B cell (primary cell): ENCODE results near the gene WTIP. TPM values are rescaled to one million over a fixed set of nuclear protein-coding genes. Genes with fewer than 3 reads are reported as not detected.

Experiments
- ATAC-seq: fragments of 200-7000 bp; cut with Tn5 transposase; one replicate; pipeline ENCODE4 v1.10.0; 2021; ENCODE audit warnings: low read depth, mild to moderate bottlenecking, moderate number of reproducible peaks, moderate library complexity
- CTCF ChIA-PET: fragments of 350-600 bp; sonication (Branson Sonifier 250); formaldehyde crosslinking; loops from one replicate; lab custom pipeline; 2021; ENCODE audit warnings: antibody characterized with exemption, inconsistent platforms; lab: Charles Lee
- POLR2A ChIA-PET: fragments of 350-600 bp; sonication (Branson Sonifier 250); formaldehyde crosslinking; loops from one replicate; lab custom pipeline; 2021; ENCODE audit warnings: antibody characterized with exemption; lab: Charles Lee
- DNase-seq: peaks from one replicate; pipeline ENCODE4 v3.0.0; 2013
- H2AFZ ChIP-seq: 2 replicates; pipeline ENCODE4 v1.6.1; 2012; ENCODE audit warnings: mild to moderate bottlenecking, low read depth, low read length; ENCODE audit not compliant: insufficient read depth, poor library complexity, severe bottlenecking
- H3K27ac ChIP-seq, 2 donors: 1 replicate in 1 of 2; 2 replicates in 1 of 2; pipeline ENCODE4 v1.5.1; 2012 to 2013; ENCODE audit warnings: low read length in 2 of 2, mild to moderate bottlenecking in 2 of 2, moderate library complexity in 1 of 2
- H3K27me3 ChIP-seq, 4 experiments: fragments of 200-600 bp in 1 of 4; sonication (generic) in 1 of 4; replicated peaks in 1 of 4; 1 replicate in 2 of 4; 2 replicates in 2 of 4; pipeline versions ENCODE4 v1.6.1 to v1.7.0; 2013 to 2016; ENCODE audit warnings: low read length in 3 of 4, mild to moderate bottlenecking in 2 of 4, mixed read lengths in 1 of 4, moderate library complexity in 1 of 4; ENCODE audit not compliant: insufficient read depth in 4 of 4, control insufficient read depth in 3 of 4; ENCODE audit errors: control extremely low read depth in 1 of 4
- H3K36me3 ChIP-seq, 2 experiments: replicated peaks in 1 of 2; 1 replicate in 1 of 2; 2 replicates in 1 of 2; pipeline versions ENCODE4 v1.6.1 to v1.7.1; 2013; ENCODE audit warnings: low read length in 1 of 2; ENCODE audit not compliant: insufficient read depth in 2 of 2, control insufficient read depth in 1 of 2; ENCODE audit errors: control extremely low read depth in 1 of 2, extremely low read depth in 1 of 2
- H3K4me1 ChIP-seq, 2 donors: fragments of 200-600 bp in 1 of 2; sonication (generic) in 1 of 2; 1 replicate in 1 of 2; 2 replicates in 1 of 2; pipeline versions ENCODE4 v1.5.1 to v1.6.1; 2013 to 2017; ENCODE audit warnings: low read length in 2 of 2; ENCODE audit not compliant: control insufficient read depth in 2 of 2, insufficient read depth in 2 of 2
- H3K4me2 ChIP-seq: replicated peaks from 2 replicates; pipeline ENCODE3; 2012; ENCODE audit warnings: mild to moderate bottlenecking, low read depth, low read length; ENCODE audit not compliant: poor library complexity, severe bottlenecking
- H3K4me3 ChIP-seq, 5 experiments: fragments of 200-600 bp in 1 of 5; sonication (generic) in 1 of 5; 1 replicate in 3 of 5; 2 replicates in 2 of 5; pipeline versions ENCODE4 v1.5.1 to v1.7.0; 2011 to 2016; ENCODE audit warnings: low read length in 4 of 5, mild to moderate bottlenecking in 4 of 5, low read depth in 2 of 5, control low read depth in 1 of 5, moderate library complexity in 1 of 5; ENCODE audit not compliant: insufficient read depth in 1 of 5; ENCODE audit errors: control extremely low read depth in 1 of 5, extremely low read depth in 1 of 5
- H3K79me2 ChIP-seq: fragments of 200-600 bp; sonication (generic); one replicate; pipeline ENCODE4 v1.6.0; 2016; ENCODE audit warnings: low read length; ENCODE audit not compliant: control insufficient read depth, insufficient read depth
- H3K9ac ChIP-seq: fragments of 200-600 bp; sonication (generic); 2 replicates; pipeline ENCODE4 v1.6.1; 2017; ENCODE audit warnings: mild to moderate bottlenecking, low read length, moderate library complexity
- H3K9me3 ChIP-seq, 3 donors: one replicate each; pipeline versions ENCODE4 v1.6.1 to v1.7.1; 2013; ENCODE audit warnings: low read length in 2 of 3; ENCODE audit not compliant: control insufficient read depth in 2 of 3, insufficient read depth in 1 of 3; ENCODE audit errors: control extremely low read depth in 1 of 3
- H4K20me1 ChIP-seq: 2 replicates; pipeline ENCODE4 v1.6.0; 2012; ENCODE audit warnings: mild to moderate bottlenecking, low read length; ENCODE audit not compliant: insufficient read depth, control insufficient read depth, poor library complexity, severe bottlenecking
- H3K27ac Mint-ChIP-seq: one replicate; pipeline ENCODE4 v1.8.0; 2021; ENCODE audit warnings: mixed read lengths
- H3K27me3 Mint-ChIP-seq: one replicate; pipeline ENCODE4 v1.8.0; 2021; ENCODE audit warnings: mixed read lengths
- H3K4me1 Mint-ChIP-seq: one replicate; pipeline ENCODE4 v1.8.0; 2021; ENCODE audit warnings: mixed read lengths
- H3K4me3 Mint-ChIP-seq: one replicate; pipeline ENCODE4 v1.8.0; 2021; ENCODE audit warnings: mixed read lengths
- H3K9me3 Mint-ChIP-seq: one replicate; pipeline ENCODE4 v1.8.0; 2022; ENCODE audit warnings: mixed read lengths; ENCODE audit not compliant: insufficient read depth
- EZH2 ChIP-seq: IDR thresholded peaks from 2 replicates; pipeline ENCODE4 v1.6.1; 2012; ENCODE audit warnings: borderline replicate concordance, low read depth, mild to moderate bottlenecking, moderate library complexity, low read length; ENCODE audit not compliant: insufficient read depth, poor library complexity, severe bottlenecking
- WGBS: methylation state at CpG from one replicate; pipeline ENCODE4 v1.1.5; 2013; ENCODE audit warnings: missing lambda C conversion rate; ENCODE audit not compliant: insufficient coverage; 5-methylcytosine and 5-hydroxymethylcytosine counted together
- intact Hi-C: fragments of 100-400 bp; cut with micrococcal nuclease; formaldehyde crosslinking; loops from one replicate; pipeline ENCODE4 v1.10.0; 2022
- polyA minus RNA-seq: library from RNA; depleted of rRNA, polyadenylated mRNA; stranded (reverse); fragments of >200 nt; gene quantifications from 2 replicates; pipeline ENCODE4 v1.2.3, GENCODE V29; 2012
- polyA plus RNA-seq: library from polyadenylated mRNA; depleted of rRNA; stranded (reverse); fragments of >200 nt; gene quantifications from 2 replicates; pipeline ENCODE4 v1.2.3, GENCODE V29; 2012
- total RNA-seq, 2 donors: library from RNA; stranded (reverse); fragments of 120-200 nt in 1 of 2; gene quantifications; 1 replicate in 1 of 2; 2 replicates in 1 of 2; pipeline versions ENCODE4 v1.2.3 to v1.2.4, GENCODE V29; 2013 to 2022
- TF ChIP-seq, protein P1 (sequence below): fragments of 200-600 bp; IDR thresholded peaks from one replicate; pipeline ENCODE4 v1.8.0; 2022; ENCODE audit warnings: antibody characterized with exemption, mild to moderate bottlenecking

The WTIP gene
- 0.15 and 0.30 TPM in 2 replicates for total RNA-seq
- 0.56 TPM for total RNA-seq (2013)
- polyA plus RNA-seq: 0.10 and 0.18 TPM in 2 replicates
- 0.14 and 0.51 TPM in 2 replicates for polyA minus RNA-seq

- intact Hi-C loops: no loop called here
- ATAC-seq: no peak
- Histone ChIP-seq H3K79me2 (no peaks in the 10 kb centered on the region), H2AFZ (no peak within 1 kb of the TSS), H3K4me1 (peaks cover 0 to 3% of the 10 kb centered on the region in 2 donors), H3K27me3 (peaks cover 0 to 31% (median 8%) of the 10 kb centered on the region in 4 experiments), H3K36me3 (no peaks in the 10 kb centered on the region), H3K9me3 (peaks cover 0 to 4% (median 0%) of the 10 kb centered on the region in 3 donors), H3K4me2 (peak within 1 kb of the TSS; percentile 51), H3K4me3 (no peak within 1 kb of the TSS), H3K27ac (no peak within 1 kb of the TSS), H4K20me1 (no peaks in the 10 kb centered on the region), H3K9ac (no peak within 1 kb of the TSS)
- H3K27me3 Mint-ChIP-seq: peaks cover 40% of the 10 kb centered on the region
- no peak for TF ChIP-seq EZH2
- TF ChIP-seq, protein P1, sequence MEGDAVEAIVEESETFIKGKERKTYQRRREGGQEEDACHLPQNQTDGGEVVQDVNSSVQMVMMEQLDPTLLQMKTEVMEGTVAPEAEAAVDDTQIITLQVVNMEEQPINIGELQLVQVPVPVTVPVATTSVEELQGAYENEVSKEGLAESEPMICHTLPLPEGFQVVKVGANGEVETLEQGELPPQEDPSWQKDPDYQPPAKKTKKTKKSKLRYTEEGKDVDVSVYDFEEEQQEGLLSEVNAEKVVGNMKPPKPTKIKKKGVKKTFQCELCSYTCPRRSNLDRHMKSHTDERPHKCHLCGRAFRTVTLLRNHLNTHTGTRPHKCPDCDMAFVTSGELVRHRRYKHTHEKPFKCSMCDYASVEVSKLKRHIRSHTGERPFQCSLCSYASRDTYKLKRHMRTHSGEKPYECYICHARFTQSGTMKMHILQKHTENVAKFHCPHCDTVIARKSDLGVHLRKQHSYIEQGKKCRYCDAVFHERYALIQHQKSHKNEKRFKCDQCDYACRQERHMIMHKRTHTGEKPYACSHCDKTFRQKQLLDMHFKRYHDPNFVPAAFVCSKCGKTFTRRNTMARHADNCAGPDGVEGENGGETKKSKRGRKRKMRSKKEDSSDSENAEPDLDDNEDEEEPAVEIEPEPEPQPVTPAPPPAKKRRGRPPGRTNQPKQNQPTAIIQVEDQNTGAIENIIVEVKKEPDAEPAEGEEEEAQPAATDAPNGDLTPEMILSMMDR: no peak
- no peaks in the 10 kb centered on the region for H3K9me3 Mint-ChIP-seq
- H3K4me3 Mint-ChIP-seq: peak within 1 kb of the TSS; percentile 56
- ChIA-PET CTCF (no interaction called here), POLR2A (no interaction called here)
- no peak within 1 kb of the TSS for H3K27ac Mint-ChIP-seq
- DNase-seq: no peak
- peaks cover 6% of the 10 kb centered on the region for H3K4me1 Mint-ChIP-seq
- 9% methylated on average over 94 of the region's 95 CpGs for WGBS
Measured at GRCh38 chr19:34480971-34481841, at the start of gene WTIP. WTIP (plus strand) TSS chr19:34481758; CDS start chr19:34481975, 217 bp downstream.

DNA sequence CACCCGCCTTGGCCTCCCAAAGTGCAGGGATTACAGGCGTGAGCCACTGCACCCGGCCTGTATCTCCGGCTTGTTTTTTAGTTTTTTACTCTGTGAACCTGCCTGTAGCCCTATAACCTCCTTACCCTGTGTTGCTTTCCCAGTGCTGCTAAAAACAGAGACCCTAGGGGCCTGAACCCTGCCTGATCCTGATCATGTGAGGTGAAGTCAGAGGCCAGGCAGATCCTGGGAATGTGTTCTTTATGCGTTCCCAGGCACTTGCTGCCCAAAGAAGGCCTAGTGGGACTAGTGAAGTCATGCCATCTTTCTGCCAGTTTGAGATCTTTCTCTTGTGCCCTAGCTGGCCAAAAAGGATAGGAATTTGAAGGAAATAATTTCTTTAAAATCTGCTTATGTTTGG lies 48.8 kb upstream of the WTIP start:
- ChIA-PET POLR2A (no interaction called here), CTCF (no interaction called here)
- Histone ChIP-seq H4K20me1 (peaks cover 79% of the 10 kb centered on the region), H3K9me3 (no peaks in the 10 kb centered on the region), H3K4me2 (no peak overlapping the region), H3K9ac (no peak overlapping the region), H3K36me3 (peaks cover 0 to 41% of the 10 kb centered on the region in 2 experiments), H3K27ac (no peak overlapping the region), H3K79me2 (peaks cover 83% of the 10 kb centered on the region), H3K27me3 (no peaks in the 10 kb centered on the region), H3K4me1 (peaks cover 20 to 21% of the 10 kb centered on the region in 2 donors), H3K4me3 (no peak overlapping the region), H2AFZ (no peak overlapping the region)
- no peaks in the 10 kb centered on the region for H3K9me3 Mint-ChIP-seq
- 93% methylated on average over 2 of the region's 5 CpGs for WGBS
- intact Hi-C loops: no loop called here
- no peak for ATAC-seq
- no peaks in the 10 kb centered on the region for H3K27me3 Mint-ChIP-seq
- no peak overlapping the region for H3K27ac Mint-ChIP-seq
- TF ChIP-seq, protein P1: no peak
- TF ChIP-seq EZH2: no peak
- DNase-seq: no peak
- H3K4me1 Mint-ChIP-seq: peaks cover 35% of the 10 kb centered on the region
- H3K4me3 Mint-ChIP-seq: no peak overlapping the region
